ENCODE measurements around the gene BRPF1. TPM values are rescaled to one million over a fixed set of nuclear protein-coding genes. Genes with fewer than 3 reads are reported as not detected.

The BRPF1 gene
- total RNA-seq, 1 experiment from 2014 or later = 21.4 TPM

DNA sequence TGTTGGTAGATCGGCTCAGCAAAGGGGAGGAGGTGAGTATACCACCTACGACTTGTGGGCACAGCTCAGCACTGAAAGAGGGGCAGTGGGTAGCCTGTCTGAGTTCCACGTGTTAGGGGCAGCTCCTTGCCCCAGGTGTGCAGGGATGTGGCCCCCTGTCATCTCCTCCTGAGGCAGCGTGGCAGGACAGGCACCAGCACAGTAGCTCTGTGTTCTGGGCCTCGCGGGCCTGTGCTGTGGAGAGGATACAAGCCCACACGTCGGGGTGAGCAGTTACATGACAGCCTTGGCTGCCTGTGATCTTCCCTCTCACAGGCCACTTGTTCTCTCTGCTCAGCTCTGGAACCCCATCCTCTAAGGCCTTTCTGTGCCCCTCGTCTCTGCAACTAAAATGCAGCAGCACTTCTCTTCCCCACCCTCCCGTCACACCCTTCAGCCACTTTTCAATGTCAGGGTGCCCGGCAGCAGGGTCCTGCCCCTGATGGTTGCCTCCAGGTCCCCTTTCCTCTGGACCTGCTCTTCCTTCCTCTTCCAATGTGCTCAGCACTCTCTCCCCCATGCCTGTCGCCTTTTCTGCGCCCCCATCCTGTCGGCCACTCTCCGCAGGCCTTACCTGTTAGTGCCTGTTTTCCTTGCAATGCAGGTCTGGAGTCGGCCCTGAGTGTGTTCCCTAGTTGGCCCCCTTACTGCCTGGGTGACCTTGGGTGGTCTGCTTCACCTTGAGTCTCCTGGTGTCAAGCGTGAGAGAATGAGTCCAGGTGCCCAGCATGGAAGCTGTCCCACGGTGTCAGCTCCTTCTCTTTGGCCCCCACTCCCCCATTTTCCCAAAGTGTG lies 46.1 kb upstream of the BRPF1 start:
- Mint-ChIP-seq H3K27ac (ENCODE audit: low read depth, unreplicated experiment) (no peak overlapping the region), H3K4me3 (ENCODE audit: unreplicated experiment) (no peak overlapping the region), H3K4me1 (ENCODE audit: insufficient read depth, unreplicated experiment) (no peaks in the 10 kb centered on the region), H3K27me3 (ENCODE audit: insufficient read depth, unreplicated experiment) (no peaks in the 10 kb centered on the region), H3K9me3 (ENCODE audit: unreplicated experiment) (no peaks in the 10 kb centered on the region), H3K36me3 (ENCODE audit: insufficient read depth, unreplicated experiment) (peaks cover 60% of the 10 kb centered on the region)
- DNase-seq (ENCODE audit: unreplicated experiment) = no peak
- intact Hi-C loops (cut with micrococcal nuclease) = no loop called here
- BruUV-seq (replicated peaks) = no TSS peak
- TF ChIP-seq CTCF (IDR thresholded peaks at IDR 0.05; ENCODE audit: unreplicated experiment) = no peak
- ChIA-PET POLR2A (interaction anchor here (0.5 kb wide), 1 partner anchor 52 kb away, joined by 3 read pairs; no protein-coding TSS in a partner anchor), CTCF (interaction anchor here (0.6 kb wide), 1 partner anchor 174 kb away, joined by 3 read pairs; no protein-coding TSS in a partner anchor)

DNA sequence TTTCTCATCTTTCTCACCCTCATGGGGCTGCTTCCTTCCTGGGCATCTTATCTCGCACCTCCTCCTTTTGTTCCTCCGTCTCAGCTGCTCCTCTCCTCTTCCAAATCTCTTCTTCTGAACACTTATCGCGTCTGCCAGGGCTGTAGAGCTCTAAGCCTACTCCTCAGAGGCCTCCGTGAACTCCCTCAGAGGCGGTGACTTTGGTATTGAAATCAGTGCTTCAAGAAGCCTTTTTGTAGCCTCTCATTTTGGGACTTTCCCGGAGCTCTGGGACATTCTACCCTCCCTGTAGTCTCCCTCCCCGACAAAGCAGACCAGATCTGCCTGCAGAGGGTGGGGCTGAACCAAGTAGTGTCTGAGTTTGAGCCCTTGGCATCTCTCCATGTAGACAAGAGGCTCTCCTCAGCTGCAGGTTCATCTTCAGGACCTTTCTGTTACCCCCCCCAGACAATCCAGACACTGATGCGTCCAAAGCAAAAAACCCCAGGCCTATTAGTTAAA lies 45.4 kb upstream of the BRPF1 start:
- Mint-ChIP-seq H3K9me3 (ENCODE audit: unreplicated experiment) (no peaks in the 10 kb centered on the region), H3K27ac (ENCODE audit: low read depth, unreplicated experiment) (no peak overlapping the region), H3K27me3 (ENCODE audit: insufficient read depth, unreplicated experiment) (no peaks in the 10 kb centered on the region), H3K4me3 (ENCODE audit: unreplicated experiment) (no peak overlapping the region), H3K36me3 (ENCODE audit: insufficient read depth, unreplicated experiment) (peaks cover 55% of the 10 kb centered on the region), H3K4me1 (ENCODE audit: insufficient read depth, unreplicated experiment) (no peaks in the 10 kb centered on the region)
- intact Hi-C loops (cut with micrococcal nuclease) = no loop called here
- no peak for TF ChIP-seq CTCF (IDR thresholded peaks at IDR 0.05; ENCODE audit: unreplicated experiment)
- BruUV-seq (replicated peaks) = no TSS peak
- CTCF ChIA-PET = interaction anchor here (0.6 to 1.0 kb wide), 2 partner anchors 8 to 436 kb away, joined by 3 read pairs; no protein-coding TSS in a partner anchor
- DNase-seq (ENCODE audit: unreplicated experiment) = no peak
- POLR2A ChIA-PET = interaction anchor here (0.5 kb wide), 1 partner anchor 53 kb away, joined by 3 read pairs; no protein-coding TSS in a partner anchor

GRCh38 chr3:9686703-9687102 lies 44.8 kb upstream of the BRPF1 start:
- no peak for DNase-seq (ENCODE audit: unreplicated experiment)
- POLR2A ChIA-PET = no interaction called here
- H3K4me3 Mint-ChIP-seq (ENCODE audit: unreplicated experiment) = no peak overlapping the region
- BruUV-seq (replicated peaks) = no TSS peak
- H3K27me3 Mint-ChIP-seq (ENCODE audit: insufficient read depth, unreplicated experiment) = no peaks in the 10 kb centered on the region
- H3K9me3 Mint-ChIP-seq (ENCODE audit: unreplicated experiment) = no peaks in the 10 kb centered on the region
- H3K27ac Mint-ChIP-seq (ENCODE audit: low read depth, unreplicated experiment) = no peak overlapping the region
- CTCF ChIA-PET = interaction anchor here (1.0 kb wide), 1 partner anchor 8 kb away, joined by 3 read pairs; no protein-coding TSS in a partner anchor
- intact Hi-C loops (cut with micrococcal nuclease) = no loop called here
- no peak for TF ChIP-seq CTCF (IDR thresholded peaks at IDR 0.05; ENCODE audit: unreplicated experiment)
- peaks cover 54% of the 10 kb centered on the region for H3K36me3 Mint-ChIP-seq (ENCODE audit: insufficient read depth, unreplicated experiment)
- H3K4me1 Mint-ChIP-seq (ENCODE audit: insufficient read depth, unreplicated experiment) = no peaks in the 10 kb centered on the region

DNA sequence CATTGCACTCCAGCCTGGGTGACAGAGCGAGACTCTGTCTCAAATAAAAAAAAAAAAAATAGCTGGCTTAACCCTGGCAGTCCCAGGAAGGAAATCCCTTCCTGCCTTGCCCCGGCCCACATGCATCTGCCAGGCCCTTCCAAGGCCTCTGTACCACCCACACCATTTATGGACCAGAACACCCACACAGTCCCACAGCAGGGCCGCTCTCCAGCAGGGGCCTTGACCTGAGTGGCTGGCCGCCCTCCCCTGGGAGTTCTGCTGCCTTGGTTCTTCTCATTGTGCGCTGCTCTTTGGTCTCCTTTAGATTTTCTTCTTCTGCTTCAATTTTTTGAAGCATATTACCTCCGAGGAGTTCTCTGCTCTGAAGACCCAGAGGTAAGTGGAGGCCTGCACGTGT lies 44.0 kb upstream of the BRPF1 start:
- no peak for DNase-seq (ENCODE audit: unreplicated experiment)
- intact Hi-C loops (cut with micrococcal nuclease) = no loop called here
- no peaks in the 10 kb centered on the region for H3K4me1 Mint-ChIP-seq (ENCODE audit: insufficient read depth, unreplicated experiment)
- no peak overlapping the region for H3K4me3 Mint-ChIP-seq (ENCODE audit: unreplicated experiment)
- no TSS peak for BruUV-seq (replicated peaks)
- ChIA-PET POLR2A (no interaction called here), CTCF (no interaction called here)
- TF ChIP-seq CTCF (IDR thresholded peaks at IDR 0.05; ENCODE audit: unreplicated experiment) = no peak
- H3K36me3 Mint-ChIP-seq (ENCODE audit: insufficient read depth, unreplicated experiment) = peaks cover 58% of the 10 kb centered on the region
- no peaks in the 10 kb centered on the region for H3K9me3 Mint-ChIP-seq (ENCODE audit: unreplicated experiment)
- no peaks in the 10 kb centered on the region for H3K27me3 Mint-ChIP-seq (ENCODE audit: insufficient read depth, unreplicated experiment)
- no peak overlapping the region for H3K27ac Mint-ChIP-seq (ENCODE audit: low read depth, unreplicated experiment)

Data from MCF 10A (cell line).